Activated T-helper 1 cell treated with anti-CD3 and anti-CD28 coated beads, Interleukin-12 subunit alpha, Interleukin-12 subunit beta, Interleukin-2, Interleukin-4 antibody, amounts not matched to agents 30 ng/mL and 10 ng/mL and 1 ng/mL, durations not matched to agents 14 hours and 24 hours and 36 hours (primary cell): ENCODE results near the gene CAMTA1. TPM values are rescaled to one million over a fixed set of nuclear protein-coding genes. Genes with fewer than 3 reads are reported as not detected.

Experiments used
- DNase-seq: peaks from one replicate; pipeline ENCODE4 v3.0.0; 2021; ENCODE audit warnings: low spot score
- H3K27ac Mint-ChIP-seq: one replicate; pipeline ENCODE4 v1.8.0; 2021; ENCODE audit warnings: mild to moderate bottlenecking, mixed read lengths
- H3K27me3 Mint-ChIP-seq: one replicate; pipeline ENCODE4 v1.8.0; 2022; ENCODE audit warnings: mild to moderate bottlenecking, moderate library complexity, mixed read lengths; ENCODE audit not compliant: insufficient read depth
- H3K36me3 Mint-ChIP-seq: one replicate; pipeline ENCODE4 v1.8.0; 2021; ENCODE audit warnings: low read depth, mixed read lengths
- H3K4me1 Mint-ChIP-seq: one replicate; pipeline ENCODE4 v1.8.0; 2021; ENCODE audit warnings: low read depth, mixed read lengths
- H3K4me3 Mint-ChIP-seq: one replicate; pipeline ENCODE4 v1.8.0; 2021; ENCODE audit warnings: mild to moderate bottlenecking, moderate library complexity, mixed read lengths
- H3K9me3 Mint-ChIP-seq: one replicate; pipeline ENCODE4 v1.8.0; 2021; ENCODE audit warnings: mixed read lengths
- intact Hi-C: fragments of 100-400 bp; cut with micrococcal nuclease; formaldehyde crosslinking; loops from one replicate; pipeline ENCODE4 v1.15.1; 2024
- total RNA-seq: library from RNA; stranded (reverse); gene quantifications from 2 replicates; pipeline ENCODE4 v1.2.3, GENCODE V29; 2022

CAMTA1 gene
- total RNA-seq, 1 donor from 2014 or later, result 57.2 TPM

GRCh38 chr1:7554385-7555235, 769.4 kb downstream of the CAMTA1 start:
- intact Hi-C loops, result no loop called here
- H3K4me1 Mint-ChIP-seq, result peaks cover 9% of the 10 kb centered on the region
- H3K36me3 Mint-ChIP-seq, result no peaks in the 10 kb centered on the region
- no peak overlapping the region for H3K4me3 Mint-ChIP-seq
- no peak overlapping the region for H3K27ac Mint-ChIP-seq
- no peaks in the 10 kb centered on the region for H3K9me3 Mint-ChIP-seq
- H3K27me3 Mint-ChIP-seq, result peaks cover 10% of the 10 kb centered on the region
- DNase-seq, result no peak

DNA sequence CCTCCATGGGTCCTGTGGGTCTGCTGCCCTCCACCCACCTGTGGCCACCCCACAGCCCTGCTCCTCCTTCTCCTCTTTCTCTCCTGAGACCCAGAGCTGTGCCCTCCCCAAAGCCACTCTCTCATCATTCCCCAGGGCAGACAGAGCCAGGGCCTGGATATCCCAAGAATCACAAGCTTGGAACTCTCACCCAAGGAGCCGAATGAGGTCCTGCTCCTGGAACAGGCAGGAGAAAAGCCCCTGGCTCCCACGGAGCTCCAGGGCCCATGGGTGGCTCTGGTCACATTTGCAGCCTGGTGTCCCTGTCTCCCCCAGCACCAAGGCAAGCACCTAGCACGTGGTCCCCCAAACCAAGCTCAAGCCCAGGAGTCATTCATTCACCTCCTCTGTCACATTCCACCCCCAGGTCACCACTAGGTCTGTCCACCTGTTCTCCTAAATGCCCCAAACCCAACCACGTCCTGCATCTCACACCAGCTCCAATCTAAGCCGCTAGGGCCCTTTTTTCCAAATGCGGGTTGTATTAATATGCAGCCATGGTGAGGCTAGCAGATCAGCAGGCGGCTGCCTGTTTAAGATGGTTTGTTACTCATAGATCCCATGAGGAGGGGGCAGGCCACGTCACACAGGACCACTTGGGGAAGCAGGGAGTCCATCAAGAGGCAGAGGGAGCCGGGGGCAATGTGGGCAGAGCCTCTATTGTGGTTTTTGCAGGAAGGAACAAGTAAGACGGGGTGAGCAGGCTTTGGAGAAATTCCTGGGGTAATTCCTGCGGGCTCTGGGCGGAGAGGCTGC, 770.3 kb downstream of the CAMTA1 start:
- Mint-ChIP-seq H3K4me1 (peaks cover 5% of the 10 kb centered on the region), H3K4me3 (no peak overlapping the region), H3K27me3 (peaks cover 10% of the 10 kb centered on the region), H3K9me3 (no peaks in the 10 kb centered on the region), H3K36me3 (no peaks in the 10 kb centered on the region), H3K27ac (no peak overlapping the region)
- no peak for DNase-seq
- intact Hi-C loops, result no loop called here

DNA sequence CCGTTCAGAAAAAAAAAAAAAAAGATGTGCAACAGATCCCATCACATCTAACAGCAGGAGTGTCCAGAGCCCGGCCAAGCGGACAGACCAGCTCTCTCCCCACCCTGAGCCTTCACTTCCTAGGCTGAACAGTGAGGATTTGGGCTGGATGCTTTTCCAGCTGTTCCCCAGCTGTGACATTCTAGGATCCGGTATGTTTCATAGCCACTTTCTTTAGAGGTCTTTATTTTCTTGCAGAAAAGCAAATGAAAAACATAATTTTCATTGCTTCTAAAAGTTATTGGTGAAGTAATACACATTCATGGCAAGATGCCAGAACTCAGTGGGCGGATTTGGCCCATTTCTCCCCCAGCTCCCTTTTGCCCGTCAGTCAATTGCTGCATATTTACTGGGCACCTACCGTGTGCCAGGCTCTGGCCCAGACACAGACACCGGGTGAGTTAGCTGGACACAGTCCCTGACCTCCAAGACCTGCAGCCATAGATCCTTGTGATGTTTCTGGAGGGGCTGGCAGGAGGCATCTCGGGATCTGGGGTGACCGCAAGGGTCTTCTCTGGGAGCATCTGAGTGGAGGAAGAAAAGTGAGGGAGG, 772.1 kb downstream of the CAMTA1 start:
- Mint-ChIP-seq H3K27ac (no peak overlapping the region), H3K36me3 (no peaks in the 10 kb centered on the region), H3K27me3 (peaks cover 10% of the 10 kb centered on the region), H3K4me1 (peaks cover 5% of the 10 kb centered on the region), H3K4me3 (no peak overlapping the region), H3K9me3 (no peaks in the 10 kb centered on the region)
- intact Hi-C loops, result no loop called here
- DNase-seq, result no peak

DNA sequence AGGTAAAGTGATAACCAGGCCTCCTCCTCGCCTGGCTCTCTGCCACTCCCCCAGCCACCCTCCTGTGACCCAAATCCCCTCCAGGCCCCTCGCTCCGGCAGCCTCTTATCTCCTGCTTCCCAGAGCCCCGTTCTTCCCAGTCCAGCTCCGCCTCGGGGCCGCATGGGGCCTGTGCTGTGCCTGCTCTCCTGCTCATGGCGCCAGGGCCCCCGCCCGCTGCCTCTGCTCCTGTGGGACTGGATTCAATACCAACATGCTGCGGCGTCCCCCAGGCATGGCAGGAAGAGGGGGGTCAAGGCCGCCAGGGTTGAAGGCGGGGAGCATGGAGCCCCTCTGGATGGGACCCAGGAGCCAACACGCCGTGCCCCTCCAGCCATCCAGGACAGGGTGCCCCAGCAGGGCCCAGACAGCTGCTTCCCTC, 772.8 kb downstream of the CAMTA1 start:
- Mint-ChIP-seq H3K4me3 (no peak overlapping the region), H3K4me1 (peaks cover 5% of the 10 kb centered on the region), H3K27me3 (peaks cover 8% of the 10 kb centered on the region), H3K9me3 (no peaks in the 10 kb centered on the region), H3K36me3 (no peaks in the 10 kb centered on the region), H3K27ac (no peak overlapping the region)
- no peak for DNase-seq
- intact Hi-C loops, result no loop called here

- Mint-ChIP-seq H3K4me3 (no peak overlapping the region), H3K36me3 (no peaks in the 10 kb centered on the region), H3K4me1 (peaks cover 5% of the 10 kb centered on the region), H3K9me3 (no peaks in the 10 kb centered on the region), H3K27ac (no peak overlapping the region), H3K27me3 (peaks cover 8% of the 10 kb centered on the region)
- intact Hi-C loops, result no loop called here
- no peak for DNase-seq
Measured at GRCh38 chr1:7558481-7558880, 773.2 kb downstream of the CAMTA1 start.

GRCh38 chr1:7558921-7559869, 773.9 kb downstream of the CAMTA1 start:
- intact Hi-C loops, result no loop called here
- DNase-seq, result no peak
- H3K36me3 Mint-ChIP-seq, result no peaks in the 10 kb centered on the region
- H3K4me3 Mint-ChIP-seq, result no peak overlapping the region
- peaks cover 5% of the 10 kb centered on the region for H3K4me1 Mint-ChIP-seq
- no peaks in the 10 kb centered on the region for H3K9me3 Mint-ChIP-seq
- H3K27me3 Mint-ChIP-seq, result peaks cover 8% of the 10 kb centered on the region
- H3K27ac Mint-ChIP-seq, result no peak overlapping the region

GRCh38 chr1:7560128-7560527, 774.9 kb downstream of the CAMTA1 start:
- intact Hi-C loops, result no loop called here
- Mint-ChIP-seq H3K36me3 (no peaks in the 10 kb centered on the region), H3K4me1 (peaks cover 5% of the 10 kb centered on the region), H3K27ac (no peak overlapping the region), H3K4me3 (no peak overlapping the region), H3K9me3 (no peaks in the 10 kb centered on the region), H3K27me3 (peaks cover 5% of the 10 kb centered on the region)
- DNase-seq, result no peak

GRCh38 chr1:7560601-7561181, 775.4 kb downstream of the CAMTA1 start:
- H3K27ac Mint-ChIP-seq, result no peak overlapping the region
- peaks cover under 1% of the 10 kb centered on the region for H3K4me1 Mint-ChIP-seq
- no peak overlapping the region for H3K4me3 Mint-ChIP-seq
- no peaks in the 10 kb centered on the region for H3K9me3 Mint-ChIP-seq
- intact Hi-C loops, result no loop called here
- no peaks in the 10 kb centered on the region for H3K36me3 Mint-ChIP-seq
- peaks cover 5% of the 10 kb centered on the region for H3K27me3 Mint-ChIP-seq
- no peak for DNase-seq

- H3K27ac Mint-ChIP-seq, result no peak overlapping the region
- peaks cover 2% of the 10 kb centered on the region for H3K27me3 Mint-ChIP-seq
- no peaks in the 10 kb centered on the region for H3K9me3 Mint-ChIP-seq
- H3K36me3 Mint-ChIP-seq, result no peaks in the 10 kb centered on the region
- H3K4me3 Mint-ChIP-seq, result no peak overlapping the region
- DNase-seq, result no peak
- intact Hi-C loops, result no loop called here
- no peaks in the 10 kb centered on the region for H3K4me1 Mint-ChIP-seq
Measured at GRCh38 chr1:7561331-7561921, 776.2 kb downstream of the CAMTA1 start.

DNA sequence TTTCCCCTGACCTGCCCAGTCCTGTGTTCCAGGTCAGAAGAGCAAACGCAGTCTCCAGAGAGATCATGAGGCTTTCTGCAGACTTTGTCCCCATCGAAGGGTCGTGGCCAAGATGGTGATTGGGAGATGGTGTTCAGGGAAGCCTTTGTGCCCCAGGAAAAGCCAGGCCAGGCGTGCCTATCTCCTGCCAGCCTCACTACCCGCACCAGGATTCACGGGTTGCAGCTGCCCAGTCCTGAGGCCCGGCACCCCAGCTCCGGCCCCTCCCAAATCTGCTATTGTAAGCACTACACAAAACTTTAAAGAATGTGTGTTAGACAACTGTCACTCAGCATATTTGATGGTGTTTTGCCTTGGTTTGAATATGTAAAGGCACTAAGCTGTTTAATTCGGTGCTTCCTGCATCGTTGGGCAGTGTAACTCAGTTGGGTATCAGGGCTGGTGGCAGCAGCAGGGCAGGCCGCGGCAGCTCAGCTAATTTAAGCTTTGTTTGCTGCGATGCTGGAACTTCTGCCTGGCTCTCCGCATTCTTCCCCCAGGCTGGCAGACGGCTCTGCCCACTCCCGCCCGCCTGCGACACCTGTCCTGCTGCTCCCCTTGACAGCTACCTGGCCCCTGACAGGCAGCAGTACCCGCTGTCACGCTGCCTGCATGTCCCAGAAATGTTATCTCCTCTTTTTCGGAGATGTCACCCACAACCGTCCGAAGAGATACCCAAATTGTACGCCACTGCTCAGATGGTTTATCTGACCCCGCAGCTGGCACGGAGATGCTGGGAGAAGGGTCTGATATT, 776.9 kb downstream of the CAMTA1 start:
- Mint-ChIP-seq H3K4me3 (no peak overlapping the region), H3K27ac (no peak overlapping the region), H3K4me1 (no peaks in the 10 kb centered on the region), H3K27me3 (no peaks in the 10 kb centered on the region), H3K36me3 (no peaks in the 10 kb centered on the region), H3K9me3 (no peaks in the 10 kb centered on the region)
- intact Hi-C loops, result no loop called here
- DNase-seq, result no peak
